Endothelial cell of umbilical vein (primary cell): ENCODE data around the gene MIA. TPM values are rescaled to one million over a fixed set of nuclear protein-coding genes. Genes with fewer than 3 reads are reported as not detected.

ENCODE experiments used
- BruUV-seq: library from RNA; stranded (reverse); fragments of 400-500 nt; replicated peaks from 2 replicates; lab custom pipeline; 2021; lab: Mats Ljungman, UMichigan
- CTCF ChIA-PET: fragments of 300-600, 350-600 bp; sonication (Branson Sonifier 250); formaldehyde crosslinking; loops from one replicate; lab custom pipeline; 2021; ENCODE audit warnings: antibody characterized with exemption, inconsistent platforms; lab: Charles Lee
- POLR2A ChIA-PET: fragments of 300-600, 350-600 bp; sonication (Branson Sonifier 250); formaldehyde crosslinking; loops from one replicate; lab custom pipeline; 2021; ENCODE audit warnings: antibody characterized with exemption, inconsistent platforms; lab: Charles Lee
- DNase-seq: peaks from one replicate; pipeline ENCODE4 v3.0.0-alpha.2; 2011; ENCODE audit warnings: low read depth, low spot score
- FAIRE-seq: peaks from 2 replicates; lab custom pipeline; 2011; peaks lifted over from hg19 to GRCh38; lab: Jason Lieb, UNC
- H2AFZ ChIP-seq: 2 replicates; pipeline ENCODE4 v1.6.0; 2012; ENCODE audit warnings: low read depth, low read length, control low read depth, inconsistent platforms
- H3K27ac ChIP-seq: 2 replicates; pipeline ENCODE4 v1.5.1; 2011; ENCODE audit warnings: low read depth, mild to moderate bottlenecking, control low read depth, low read length, moderate library complexity; ENCODE audit not compliant: insufficient read depth
- H3K27me3 ChIP-seq, 2 experiments: 2 replicates each; pipeline versions ENCODE4 v1.6.0 to v1.6.1; 2011; ENCODE audit warnings: low read length in 2 of 2, mixed read lengths in 1 of 2; ENCODE audit not compliant: control insufficient read depth in 2 of 2, insufficient read depth in 2 of 2
- H3K36me3 ChIP-seq, 2 experiments: 2 replicates in 1 of 2; 3 replicates in 1 of 2; pipeline ENCODE4 v1.5.1; 2011; ENCODE audit warnings: low read length in 2 of 2, mild to moderate bottlenecking in 1 of 2, moderate library complexity in 1 of 2; ENCODE audit not compliant: control insufficient read depth in 2 of 2, insufficient read depth in 2 of 2; ENCODE audit errors: extremely low read depth in 1 of 2
- H3K4me1 ChIP-seq: 3 replicates; pipeline ENCODE4 v1.5.1; 2011; ENCODE audit warnings: mild to moderate bottlenecking, low read length; ENCODE audit not compliant: control insufficient read depth, insufficient read depth; ENCODE audit errors: extremely low read depth
- H3K4me2 ChIP-seq: 2 replicates; pipeline ENCODE4 v1.6.1; 2011; ENCODE audit warnings: low read length, control low read depth, mixed read lengths; ENCODE audit not compliant: insufficient read depth
- H3K4me3 ChIP-seq, 3 experiments: fragments of 200-600 bp in 1 of 3; sonication (generic), shearing (Covaris generic) in 1 of 3; replicated peaks in 1 of 3; 2 replicates each; pipeline ENCODE4 v1.5.1; 2011 to 2016; ENCODE audit warnings: control low read depth in 3 of 3, low read length in 3 of 3, mild to moderate bottlenecking in 2 of 3, inconsistent platforms in 1 of 3, low read depth in 1 of 3, moderate library complexity in 1 of 3; ENCODE audit not compliant: insufficient read depth in 1 of 3
- H3K79me2 ChIP-seq: 2 replicates; pipeline ENCODE4 v1.6.0; 2012; ENCODE audit warnings: low read length, inconsistent platforms; ENCODE audit not compliant: control insufficient read depth, insufficient read depth
- H3K9ac ChIP-seq: replicated peaks from 2 replicates; pipeline ENCODE3; 2011; ENCODE audit warnings: low read length, control low read depth; ENCODE audit not compliant: insufficient read depth; ENCODE audit errors: extremely low read depth
- H3K9me1 ChIP-seq: replicated peaks from 3 replicates; pipeline ENCODE4 v1.6.0; 2011; ENCODE audit warnings: mild to moderate bottlenecking, low read length; ENCODE audit not compliant: control insufficient read depth, insufficient read depth; ENCODE audit errors: extremely low read depth
- H3K9me3 ChIP-seq: replicated peaks from 2 replicates; pipeline ENCODE4 v1.5.1; 2012; ENCODE audit warnings: low read length, inconsistent platforms; ENCODE audit not compliant: control insufficient read depth, insufficient read depth
- H4K20me1 ChIP-seq: replicated peaks from 2 replicates; pipeline ENCODE3; 2011; ENCODE audit warnings: mild to moderate bottlenecking, low read length; ENCODE audit not compliant: control insufficient read depth, insufficient read depth; ENCODE audit errors: extremely low read depth
- CTCF ChIP-seq, 2 donors: IDR thresholded peaks; 1 replicate in 1 of 2; 2 replicates in 1 of 2; pipeline ENCODE4 v1.5.1; 2011; ENCODE audit warnings: low read length in 2 of 2, mild to moderate bottlenecking in 2 of 2, moderate library complexity in 2 of 2, control low read depth in 1 of 2, inconsistent platforms in 1 of 2, low read depth in 1 of 2; ENCODE audit not compliant: insufficient read depth in 1 of 2; ENCODE audit errors: extremely low read depth in 1 of 2
- EZH2 ChIP-seq: IDR thresholded peaks from 2 replicates; pipeline ENCODE4 v1.6.1; 2012; ENCODE audit warnings: borderline replicate concordance, low read depth, mild to moderate bottlenecking, moderate library complexity, low read length, inconsistent platforms; ENCODE audit not compliant: severe bottlenecking
- FOS ChIP-seq: IDR thresholded peaks from 2 replicates; pipeline ENCODE4 v1.6.1; 2011; ENCODE audit warnings: mild to moderate bottlenecking, low read length, moderate library complexity, borderline replicate concordance; ENCODE audit not compliant: insufficient read depth
- GATA2 ChIP-seq: IDR thresholded peaks from 2 replicates; pipeline ENCODE4 v1.7.0; 2011; ENCODE audit warnings: low read depth, mild to moderate bottlenecking, moderate library complexity, mixed read lengths, low read length; ENCODE audit not compliant: insufficient read length, insufficient read depth
- JUN ChIP-seq: IDR thresholded peaks from 2 replicates; pipeline ENCODE4 v1.6.1; 2011; ENCODE audit warnings: borderline replicate concordance, low read depth; ENCODE audit not compliant: insufficient read length, insufficient read depth
- MAX ChIP-seq: IDR thresholded peaks from 2 replicates; pipeline ENCODE4 v1.6.1; 2011; ENCODE audit not compliant: insufficient read depth, insufficient read length
- MYC ChIP-seq: IDR thresholded peaks from one replicate; pipeline ENCODE4 v1.6.1; 2011; ENCODE audit warnings: mild to moderate bottlenecking, low read depth, low read length
- POLR2A ChIP-seq: IDR thresholded peaks from 2 replicates; pipeline ENCODE4 v1.6.1; 2012; ENCODE audit warnings: low read depth, mild to moderate bottlenecking, control low read depth, low read length
- POLR2AphosphoS5 ChIP-seq: IDR thresholded peaks from 2 replicates; pipeline ENCODE4 v1.6.1; 2012; ENCODE audit warnings: low read depth, mild to moderate bottlenecking, control low read depth, low read length, moderate library complexity; ENCODE audit not compliant: insufficient read depth
- dilution Hi-C: fragments of 300-500 bp; cut with MboI; formaldehyde crosslinking; loops from one replicate; pipeline ENCODE4 v1.15.0; 2019; ENCODE audit warnings: low sequenced_read_pairs; ENCODE audit not compliant: extremely low pct_ligation_motif_present
- intact Hi-C: fragments of 100-400 bp; cut with micrococcal nuclease; formaldehyde crosslinking; loops from one replicate; pipeline ENCODE4 v1.10.0; 2022
- polyA plus RNA-seq, 4 experiments: library from polyadenylated mRNA; depleted of rRNA in 3 of 4; stranded (reverse) in 3 of 4; unstranded in 1 of 4; fragments of >200 nt; gene quantifications; 2 replicates each; pipeline versions ENCODE4 v1.2.1 to v1.2.3, GENCODE V29; 2011 to 2012; ENCODE audit warnings: missing spikeins in 1 of 4
- total RNA-seq: library from RNA; stranded (reverse); gene quantifications from 2 replicates; pipeline ENCODE4 v1.2.3, GENCODE V29; 2021

The MIA gene
- total and polyA plus RNA-seq, 2 donors (not counting 3 experiments of a cell fraction or from before 2014, with no cell fraction given): 0.32 TPM; not detected in 1

GRCh38 chr19:40756502-40757110, 18.7 kb upstream of the MIA start:
- FAIRE-seq (no peak), DNase-seq (no peak)
- intact Hi-C loops: no loop called here
- H3K27me3 ChIP-seq: no peaks in the 10 kb centered on the region
- H3K9me1 ChIP-seq: no peaks in the 10 kb centered on the region
- no peak overlapping the region for H3K27ac ChIP-seq
- ChIA-PET CTCF (interaction anchor here (2.1 kb wide), 1 partner anchor 50 kb away, joined by 5 read pairs; no protein-coding TSS in a partner anchor), POLR2A (interaction anchor here (0.6 kb wide), 2 partner anchors 10 to 16 kb away, joined by 3 read pairs; no protein-coding TSS in a partner anchor)
- H3K36me3 ChIP-seq: peaks cover 20 to 37% of the 10 kb centered on the region in 2 experiments
- no peak overlapping the region for H2AFZ ChIP-seq
- no peak overlapping the region for H3K4me3 ChIP-seq
- H3K9ac ChIP-seq: no peak overlapping the region
- no peaks in the 10 kb centered on the region for H3K9me3 ChIP-seq
- no peak overlapping the region for H3K4me2 ChIP-seq
- BruUV-seq: no TSS peak
- no peaks in the 10 kb centered on the region for H4K20me1 ChIP-seq
- H3K79me2 ChIP-seq: peaks cover 79% of the 10 kb centered on the region
- no peak for TF ChIP-seq EZH2
- TF ChIP-seq CTCF (IDR thresholded peaks at IDR 0.05; ENCODE audit: extremely low read depth in 1 of 2, insufficient read depth in 1 of 2, low read depth in 1 of 2, low read length in 2 of 2): no peak
- TF ChIP-seq MAX: no peak
- TF ChIP-seq POLR2AphosphoS5: no peak
- TF ChIP-seq JUN: no peak
- TF ChIP-seq POLR2A: no peak
- no peak for TF ChIP-seq GATA2
- no peak for TF ChIP-seq MYC
- TF ChIP-seq FOS: no peak
- H3K4me1 ChIP-seq: peaks cover 36% of the 10 kb centered on the region
- dilution Hi-C loops: no loop called here
